HEK293 (cell line): ENCODE measurements around the gene SH2D1B.

Experiments
- CTCF ChIA-PET: fragments of 350-600 bp; formaldehyde crosslinking; extraction: SDS; loops from one replicate; lab custom pipeline; 2021; ENCODE audit warnings: antibody characterized with exemption; lab: Yijun Ruan, JAX
- POLR2A ChIA-PET: fragments of 300-600 bp; formaldehyde crosslinking; extraction: SDS; loops from one replicate; lab custom pipeline; 2020; ENCODE audit warnings: antibody characterized with exemption, inconsistent platforms; lab: Yijun Ruan, JAX
- H3K27ac ChIP-seq: fragments of 200-500 bp; sonication (Bioruptor generic); 2 replicates; pipeline ENCODE4 v1.5.1; 2014; ENCODE audit warnings: low read depth, low read length, control low read depth, inconsistent platforms; ENCODE audit errors: extremely low read depth
- H3K36me3 ChIP-seq, 2 experiments: fragments of 200-500 bp in 1 of 2; sonication (Bioruptor generic) in 1 of 2; 1 replicate in 1 of 2; 2 replicates in 1 of 2; pipeline ENCODE4 v1.5.1; 2014 to 2017; ENCODE audit warnings: inconsistent platforms in 2 of 2, low read length in 2 of 2; ENCODE audit not compliant: control insufficient read depth in 2 of 2, insufficient read depth in 1 of 2
- H3K4me1 ChIP-seq: fragments of 200-500 bp; sonication (Bioruptor generic); 2 replicates; pipeline ENCODE4 v1.5.1; 2014; ENCODE audit warnings: mild to moderate bottlenecking, low read length, inconsistent platforms; ENCODE audit not compliant: control insufficient read depth, insufficient read depth
- H3K4me3 ChIP-seq: 2 replicates; pipeline ENCODE4 v1.5.1; 2011; ENCODE audit warnings: low read depth, mild to moderate bottlenecking, control low read depth, low read length, moderate library complexity
- H3K9me3 ChIP-seq: fragments of 200-500 bp; sonication (Bioruptor generic); 2 replicates; pipeline ENCODE4 v1.5.1; 2014; ENCODE audit warnings: low read depth, low read length, inconsistent platforms; ENCODE audit not compliant: control insufficient read depth, insufficient read depth
- KLF1 ChIP-seq: fragments of 450-650 bp; formaldehyde crosslinking; IDR thresholded peaks from 2 replicates; pipeline ENCODE4 v1.5.1; 2016; ENCODE audit warnings: missing biosample characterization, missing genetic modification characterization
- PRDM1 ChIP-seq: fragments of 450-650 bp; formaldehyde crosslinking; IDR thresholded peaks from 2 replicates; pipeline ENCODE4; 2016; ENCODE audit warnings: missing biosample characterization, missing genetic modification characterization
- SCRT2 ChIP-seq: fragments of 450-650 bp; formaldehyde crosslinking; IDR thresholded peaks from 2 replicates; pipeline ENCODE4 v1.5.1; 2016; ENCODE audit warnings: missing biosample characterization, missing genetic modification characterization
- WT1 ChIP-seq: fragments of 450-650 bp; formaldehyde crosslinking; IDR thresholded peaks from 2 replicates; pipeline ENCODE4 v1.5.1; 2016; ENCODE audit warnings: missing biosample characterization, missing genetic modification characterization
- ZFP69B ChIP-seq: fragments of 450-650 bp; formaldehyde crosslinking; IDR thresholded peaks from 2 replicates; pipeline ENCODE4 v1.5.1; 2016; ENCODE audit warnings: missing biosample characterization, missing genetic modification characterization
- ZNF112 ChIP-seq: fragments of 450-650 bp; formaldehyde crosslinking; IDR thresholded peaks from 2 replicates; pipeline ENCODE4 v1.5.0; 2017; ENCODE audit warnings: missing biosample characterization, missing genetic modification characterization
- ZNF114 ChIP-seq: fragments of 450-650 bp; formaldehyde crosslinking; IDR thresholded peaks from 2 replicates; pipeline ENCODE4 v1.5.0; 2017; ENCODE audit warnings: missing biosample characterization, missing genetic modification characterization
- ZNF157 ChIP-seq: fragments of 450-650 bp; formaldehyde crosslinking; IDR thresholded peaks from 2 replicates; pipeline ENCODE4 v1.5.1; 2016; ENCODE audit warnings: missing biosample characterization, missing genetic modification characterization
- ZNF16 ChIP-seq: fragments of 450-650 bp; formaldehyde crosslinking; IDR thresholded peaks from 2 replicates; pipeline ENCODE4 v1.5.1; 2016; ENCODE audit warnings: low read depth, missing biosample characterization, missing genetic modification characterization
- ZNF19 ChIP-seq: fragments of 450-650 bp; formaldehyde crosslinking; IDR thresholded peaks from 2 replicates; pipeline ENCODE4; 2016; ENCODE audit warnings: missing biosample characterization, missing genetic modification characterization, low read depth
- ZNF2 ChIP-seq: fragments of 450-650 bp; formaldehyde crosslinking; IDR thresholded peaks from 2 replicates; pipeline ENCODE4 v1.5.1; 2016; ENCODE audit warnings: missing biosample characterization, missing genetic modification characterization
- ZNF292 ChIP-seq: fragments of 450-650 bp; formaldehyde crosslinking; IDR thresholded peaks from 2 replicates; pipeline ENCODE4 v1.5.1; 2016; ENCODE audit warnings: low read depth, missing biosample characterization, missing genetic modification characterization, borderline replicate concordance
- ZNF311 ChIP-seq: fragments of 450-650 bp; formaldehyde crosslinking; IDR thresholded peaks from 2 replicates; pipeline ENCODE4 v1.5.1; 2017; ENCODE audit warnings: missing biosample characterization, missing genetic modification characterization, borderline replicate concordance
- ZNF335 ChIP-seq: fragments of 450-650 bp; formaldehyde crosslinking; conservative IDR thresholded peaks from 2 replicates; pipeline ENCODE4 v1.5.1; 2016; ENCODE audit warnings: missing biosample characterization, missing genetic modification characterization
- ZNF394 ChIP-seq: fragments of 450-650 bp; formaldehyde crosslinking; IDR thresholded peaks from 2 replicates; pipeline ENCODE4 v1.5.1; 2016; ENCODE audit warnings: missing biosample characterization, missing genetic modification characterization, mild to moderate bottlenecking, moderate library complexity, borderline replicate concordance
- ZNF544 ChIP-seq: fragments of 450-650 bp; formaldehyde crosslinking; IDR thresholded peaks from 2 replicates; pipeline ENCODE4 v1.5.0; 2017; ENCODE audit warnings: missing biosample characterization, missing genetic modification characterization
- ZNF626 ChIP-seq: fragments of 450-650 bp; sonication (Bioruptor Pico); formaldehyde crosslinking; IDR thresholded peaks from 2 replicates; pipeline ENCODE4 v1.5.1; 2018; ENCODE audit warnings: missing biosample characterization, missing genetic modification characterization, inconsistent platforms
- ZNF776 ChIP-seq: fragments of 450-650 bp; formaldehyde crosslinking; IDR thresholded peaks from 2 replicates; pipeline ENCODE4 v1.5.0; 2017; ENCODE audit warnings: missing biosample characterization, missing genetic modification characterization, borderline replicate concordance
- ZSCAN30 ChIP-seq: fragments of 450-650 bp; IDR thresholded peaks from 2 replicates; pipeline ENCODE4 v1.5.1; 2018; ENCODE audit warnings: missing biosample characterization, mild to moderate bottlenecking, missing genetic modification characterization, moderate library complexity
- TF ChIP-seq, protein P1 (sequence below): fragments of 450-650 bp; formaldehyde crosslinking; IDR thresholded peaks from 2 replicates; pipeline ENCODE4 v1.5.1; 2016; ENCODE audit warnings: missing biosample characterization, missing genetic modification characterization
- TF ChIP-seq, protein P2 (sequence below): fragments of 450-650 bp; formaldehyde crosslinking; IDR thresholded peaks from 2 replicates; pipeline ENCODE4 v1.5.1; 2016; ENCODE audit warnings: missing biosample characterization, missing genetic modification characterization
- TF ChIP-seq, protein P3 (sequence below): fragments of 450-650 bp; formaldehyde crosslinking; IDR thresholded peaks from 2 replicates; pipeline ENCODE4 v1.5.1; 2016; ENCODE audit warnings: missing biosample characterization, missing genetic modification characterization
- TF ChIP-seq, protein P4 (sequence below): fragments of 450-650 bp; formaldehyde crosslinking; IDR thresholded peaks from 2 replicates; pipeline ENCODE4 v1.5.1; 2017; ENCODE audit warnings: missing biosample characterization, missing genetic modification characterization
- TF ChIP-seq, protein P5 (sequence below): fragments of 450-650 bp; formaldehyde crosslinking; IDR thresholded peaks from 2 replicates; pipeline ENCODE4 v1.5.1; 2017; ENCODE audit warnings: missing biosample characterization, mild to moderate bottlenecking, missing genetic modification characterization, moderate library complexity
- TF ChIP-seq, protein P6 (sequence below): fragments of 450-650 bp; formaldehyde crosslinking; IDR thresholded peaks from 2 replicates; pipeline ENCODE4 v1.5.1; 2016; ENCODE audit warnings: missing biosample characterization, missing genetic modification characterization

SH2D1B gene

DNA sequence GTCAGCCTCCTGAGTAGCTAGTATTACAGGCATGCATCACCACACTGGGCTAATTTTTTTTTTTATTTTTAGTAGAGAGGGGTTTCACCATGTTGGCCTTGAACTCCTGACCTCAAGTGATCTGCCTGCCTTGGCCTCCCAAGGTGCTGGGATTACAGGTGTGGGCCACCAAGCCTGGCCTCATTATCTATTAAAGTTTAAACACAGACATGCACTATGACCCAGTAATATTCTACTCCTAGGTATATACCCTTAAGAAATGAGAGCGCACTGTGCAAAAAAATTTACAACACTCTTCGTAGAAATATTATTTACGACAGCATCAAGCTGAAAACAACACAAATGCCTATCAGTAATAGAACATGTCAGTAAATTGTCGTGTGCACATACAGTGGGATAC, 18.6 kb upstream of the SH2D1B start:
- Histone ChIP-seq H3K27ac (no peak overlapping the region), H3K9me3 (no peaks in the 10 kb centered on the region), H3K4me3 (no peak overlapping the region), H3K36me3 (no peaks in the 10 kb centered on the region), H3K4me1 (no peaks in the 10 kb centered on the region)
- ChIA-PET CTCF (no interaction called here), POLR2A (no interaction called here)
- TF ChIP-seq ZNF2 (tag by site-specific recombination): no peak
- TF ChIP-seq ZNF544 (tag by site-specific recombination): no peak
- TF ChIP-seq, protein P1, sequence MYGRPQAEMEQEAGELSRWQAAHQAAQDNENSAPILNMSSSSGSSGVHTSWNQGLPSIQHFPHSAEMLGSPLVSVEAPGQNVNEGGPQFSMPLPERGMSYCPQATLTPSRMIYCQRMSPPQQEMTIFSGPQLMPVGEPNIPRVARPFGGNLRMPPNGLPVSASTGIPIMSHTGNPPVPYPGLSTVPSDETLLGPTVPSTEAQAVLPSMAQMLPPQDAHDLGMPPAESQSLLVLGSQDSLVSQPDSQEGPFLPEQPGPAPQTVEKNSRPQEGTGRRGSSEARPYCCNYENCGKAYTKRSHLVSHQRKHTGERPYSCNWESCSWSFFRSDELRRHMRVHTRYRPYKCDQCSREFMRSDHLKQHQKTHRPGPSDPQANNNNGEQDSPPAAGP (tag by site-specific recombination): no peak
- TF ChIP-seq ZNF292 (tag by site-specific recombination): no peak
- TF ChIP-seq ZNF112 (tag by site-specific recombination): no peak
- TF ChIP-seq ZFP69B: no peak
- TF ChIP-seq ZSCAN30 (tag by site-specific recombination): no peak
- no peak for TF ChIP-seq ZNF114 (tag by site-specific recombination)
- no peak for TF ChIP-seq ZNF311 (tag by site-specific recombination)
- TF ChIP-seq ZNF626: no peak
- TF ChIP-seq, protein P2, sequence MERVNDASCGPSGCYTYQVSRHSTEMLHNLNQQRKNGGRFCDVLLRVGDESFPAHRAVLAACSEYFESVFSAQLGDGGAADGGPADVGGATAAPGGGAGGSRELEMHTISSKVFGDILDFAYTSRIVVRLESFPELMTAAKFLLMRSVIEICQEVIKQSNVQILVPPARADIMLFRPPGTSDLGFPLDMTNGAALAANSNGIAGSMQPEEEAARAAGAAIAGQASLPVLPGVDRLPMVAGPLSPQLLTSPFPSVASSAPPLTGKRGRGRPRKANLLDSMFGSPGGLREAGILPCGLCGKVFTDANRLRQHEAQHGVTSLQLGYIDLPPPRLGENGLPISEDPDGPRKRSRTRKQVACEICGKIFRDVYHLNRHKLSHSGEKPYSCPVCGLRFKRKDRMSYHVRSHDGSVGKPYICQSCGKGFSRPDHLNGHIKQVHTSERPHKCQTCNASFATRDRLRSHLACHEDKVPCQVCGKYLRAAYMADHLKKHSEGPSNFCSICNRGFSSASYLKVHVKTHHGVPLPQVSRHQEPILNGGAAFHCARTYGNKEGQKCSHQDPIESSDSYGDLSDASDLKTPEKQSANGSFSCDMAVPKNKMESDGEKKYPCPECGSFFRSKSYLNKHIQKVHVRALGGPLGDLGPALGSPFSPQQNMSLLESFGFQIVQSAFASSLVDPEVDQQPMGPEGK (tag by site-specific recombination): no peak
- TF ChIP-seq ZNF16 (tag by site-specific recombination): no peak

DNA sequence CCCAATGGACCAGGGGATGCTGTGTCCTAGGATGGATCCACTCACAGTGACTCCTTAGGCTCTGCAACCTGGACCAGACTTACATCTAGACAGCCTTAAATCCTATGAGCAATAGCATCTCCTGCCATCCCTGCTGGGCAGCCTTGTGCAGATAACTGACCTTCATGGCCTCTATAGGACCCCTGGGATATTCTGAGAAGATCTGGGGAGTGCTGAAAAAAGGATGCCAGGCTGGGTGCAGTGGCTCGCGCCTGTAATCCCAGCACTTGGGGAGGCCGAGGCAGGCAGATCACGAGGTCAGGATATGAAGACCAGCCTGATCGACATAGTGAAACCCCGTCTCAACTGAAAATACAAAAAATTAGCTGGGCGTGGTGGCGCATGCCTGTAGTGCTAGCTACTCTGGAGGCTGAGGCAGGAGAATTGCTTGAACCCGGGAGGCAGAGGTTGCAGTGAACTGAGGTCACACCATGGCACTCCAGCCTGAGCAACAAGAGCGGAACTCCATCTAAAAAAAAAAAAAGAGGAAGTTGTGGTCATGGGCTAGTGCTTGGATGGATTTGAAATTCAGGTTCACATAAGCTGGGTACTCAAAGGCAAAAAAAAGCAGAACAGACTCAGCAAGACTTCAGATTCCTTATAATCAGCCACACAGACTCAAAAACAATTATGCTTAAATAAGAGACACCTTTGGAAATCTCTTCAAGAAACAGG, 10.9 kb upstream of the SH2D1B start:
- H3K4me1 ChIP-seq: no peaks in the 10 kb centered on the region
- POLR2A ChIA-PET: no interaction called here
- no peak overlapping the region for H3K4me3 ChIP-seq
- H3K9me3 ChIP-seq: no peaks in the 10 kb centered on the region
- CTCF ChIA-PET: no interaction called here
- H3K27ac ChIP-seq: no peak overlapping the region
- no peaks in the 10 kb centered on the region for H3K36me3 ChIP-seq
- no peak for TF ChIP-seq ZNF776 (tag by site-specific recombination)
- TF ChIP-seq, protein P3, sequence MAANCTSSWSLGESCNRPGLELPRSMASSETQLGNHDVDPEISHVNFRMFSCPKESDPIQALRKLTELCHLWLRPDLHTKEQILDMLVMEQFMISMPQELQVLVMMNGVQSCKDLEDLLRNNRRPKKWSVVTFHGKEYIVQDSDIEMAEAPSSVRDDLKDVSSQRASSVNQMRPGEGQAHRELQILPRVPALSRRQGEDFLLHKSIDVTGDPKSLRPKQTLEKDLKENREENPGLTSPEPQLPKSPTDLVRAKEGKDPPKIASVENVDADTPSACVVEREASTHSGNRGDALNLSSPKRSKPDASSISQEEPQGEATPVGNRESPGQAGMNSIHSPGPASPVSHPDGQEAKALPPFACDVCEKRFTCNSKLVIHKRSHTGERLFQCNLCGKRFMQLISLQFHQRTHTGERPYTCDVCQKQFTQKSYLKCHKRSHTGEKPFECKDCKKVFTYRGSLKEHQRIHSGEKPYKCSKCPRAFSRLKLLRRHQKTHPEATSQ (tag by site-specific recombination): no peak
- TF ChIP-seq, protein P4, sequence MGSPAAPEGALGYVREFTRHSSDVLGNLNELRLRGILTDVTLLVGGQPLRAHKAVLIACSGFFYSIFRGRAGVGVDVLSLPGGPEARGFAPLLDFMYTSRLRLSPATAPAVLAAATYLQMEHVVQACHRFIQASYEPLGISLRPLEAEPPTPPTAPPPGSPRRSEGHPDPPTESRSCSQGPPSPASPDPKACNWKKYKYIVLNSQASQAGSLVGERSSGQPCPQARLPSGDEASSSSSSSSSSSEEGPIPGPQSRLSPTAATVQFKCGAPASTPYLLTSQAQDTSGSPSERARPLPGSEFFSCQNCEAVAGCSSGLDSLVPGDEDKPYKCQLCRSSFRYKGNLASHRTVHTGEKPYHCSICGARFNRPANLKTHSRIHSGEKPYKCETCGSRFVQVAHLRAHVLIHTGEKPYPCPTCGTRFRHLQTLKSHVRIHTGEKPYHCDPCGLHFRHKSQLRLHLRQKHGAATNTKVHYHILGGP (tag by site-specific recombination): no peak
- TF ChIP-seq ZNF157: no peak
- TF ChIP-seq, protein P5, sequence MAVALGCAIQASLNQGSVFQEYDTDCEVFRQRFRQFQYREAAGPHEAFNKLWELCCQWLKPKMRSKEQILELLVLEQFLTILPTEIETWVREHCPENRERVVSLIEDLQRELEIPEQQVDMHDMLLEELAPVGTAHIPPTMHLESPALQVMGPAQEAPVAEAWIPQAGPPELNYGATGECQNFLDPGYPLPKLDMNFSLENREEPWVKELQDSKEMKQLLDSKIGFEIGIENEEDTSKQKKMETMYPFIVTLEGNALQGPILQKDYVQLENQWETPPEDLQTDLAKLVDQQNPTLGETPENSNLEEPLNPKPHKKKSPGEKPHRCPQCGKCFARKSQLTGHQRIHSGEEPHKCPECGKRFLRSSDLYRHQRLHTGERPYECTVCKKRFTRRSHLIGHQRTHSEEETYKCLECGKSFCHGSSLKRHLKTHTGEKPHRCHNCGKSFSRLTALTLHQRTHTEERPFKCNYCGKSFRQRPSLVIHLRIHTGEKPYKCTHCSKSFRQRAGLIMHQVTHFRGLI (tag by site-specific recombination): no peak
- TF ChIP-seq ZNF335 (tag by site-specific recombination): no peak
- TF ChIP-seq KLF1 (tag by site-specific recombination): no peak
- no peak for TF ChIP-seq SCRT2 (tag by site-specific recombination)
- no peak for TF ChIP-seq ZNF19 (tag by site-specific recombination)
- TF ChIP-seq, protein P6, sequence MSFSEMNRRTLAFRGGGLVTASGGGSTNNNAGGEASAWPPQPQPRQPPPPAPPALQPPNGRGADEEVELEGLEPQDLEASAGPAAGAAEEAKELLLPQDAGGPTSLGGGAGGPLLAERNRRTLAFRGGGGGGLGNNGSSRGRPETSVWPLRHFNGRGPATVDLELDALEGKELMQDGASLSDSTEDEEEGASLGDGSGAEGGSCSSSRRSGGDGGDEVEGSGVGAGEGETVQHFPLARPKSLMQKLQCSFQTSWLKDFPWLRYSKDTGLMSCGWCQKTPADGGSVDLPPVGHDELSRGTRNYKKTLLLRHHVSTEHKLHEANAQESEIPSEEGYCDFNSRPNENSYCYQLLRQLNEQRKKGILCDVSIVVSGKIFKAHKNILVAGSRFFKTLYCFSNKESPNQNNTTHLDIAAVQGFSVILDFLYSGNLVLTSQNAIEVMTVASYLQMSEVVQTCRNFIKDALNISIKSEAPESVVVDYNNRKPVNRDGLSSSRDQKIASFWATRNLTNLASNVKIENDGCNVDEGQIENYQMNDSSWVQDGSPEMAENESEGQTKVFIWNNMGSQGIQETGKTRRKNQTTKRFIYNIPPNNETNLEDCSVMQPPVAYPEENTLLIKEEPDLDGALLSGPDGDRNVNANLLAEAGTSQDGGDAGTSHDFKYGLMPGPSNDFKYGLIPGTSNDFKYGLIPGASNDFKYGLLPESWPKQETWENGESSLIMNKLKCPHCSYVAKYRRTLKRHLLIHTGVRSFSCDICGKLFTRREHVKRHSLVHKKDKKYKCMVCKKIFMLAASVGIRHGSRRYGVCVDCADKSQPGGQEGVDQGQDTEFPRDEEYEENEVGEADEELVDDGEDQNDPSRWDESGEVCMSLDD (tag by site-specific recombination): no peak
- no peak for TF ChIP-seq WT1 (tag by site-specific recombination)
- TF ChIP-seq PRDM1 (tag by site-specific recombination): no peak
- no peak for TF ChIP-seq ZNF394 (tag by site-specific recombination)
